GM12878 (cell line): ENCODE measurements around the gene MRTFB. TPM values are rescaled to one million over a fixed set of nuclear protein-coding genes. Genes with fewer than 3 reads are reported as not detected.

Experiments used
- ATF3 ChIP-seq: IDR thresholded peaks from 2 replicates; pipeline ENCODE4 v1.6.1; 2011; ENCODE audit warnings: low read depth, mild to moderate bottlenecking, low read length, moderate library complexity, borderline replicate concordance; ENCODE audit errors: extremely low read depth
- CUX1 ChIP-seq: IDR thresholded peaks from 2 replicates; pipeline ENCODE4 v1.6.1; 2012; ENCODE audit warnings: improper control_type of control experiment, low read depth, low read length; ENCODE audit not compliant: insufficient replicate concordance
- EP300 ChIP-seq, 2 experiments: fragments of 150-350 bp in 1 of 2; IDR thresholded peaks; 2 replicates each; pipeline ENCODE4 v1.6.1; 2011 to 2012; ENCODE audit warnings: low read depth in 2 of 2, low read length in 2 of 2, borderline replicate concordance in 1 of 2, improper control_type of control experiment in 1 of 2, inconsistent platforms in 1 of 2; ENCODE audit not compliant: control insufficient read depth in 1 of 2
- HDAC6 ChIP-seq: fragments of 200-600 bp; sonication (generic); IDR thresholded peaks from one replicate; pipeline ENCODE4 v1.8.0; 2017; ENCODE audit warnings: antibody characterized with exemption; ENCODE audit not compliant: unreplicated experiment
- IKZF1 ChIP-seq: fragments of 450-650 bp; conservative IDR thresholded peaks from 2 replicates; pipeline ENCODE4 v1.6.1; 2017; ENCODE audit warnings: antibody characterized with exemption, mild to moderate bottlenecking
- KAT2A ChIP-seq: conservative IDR thresholded peaks from 2 replicates; pipeline ENCODE4 v1.6.1; 2011; ENCODE audit warnings: low read depth, low read length; ENCODE audit not compliant: control insufficient read depth
- NR2C1 ChIP-seq: fragments of 450-650 bp; IDR thresholded peaks from 2 replicates; pipeline ENCODE4 v1.6.1; 2017; ENCODE audit warnings: antibody characterized with exemption, mild to moderate bottlenecking, moderate library complexity
- PML ChIP-seq: IDR thresholded peaks from 2 replicates; pipeline ENCODE4 v1.6.1; 2012; ENCODE audit warnings: low read length, inconsistent platforms
- RCOR1 ChIP-seq: conservative IDR thresholded peaks from 2 replicates; pipeline ENCODE4 v1.6.1; 2012; ENCODE audit warnings: low read depth, low read length, improper control_type of control experiment
- SIN3A ChIP-seq: IDR thresholded peaks from 2 replicates; pipeline ENCODE4 v1.6.1; 2012; ENCODE audit warnings: low read depth, low read length, improper control_type of control experiment
- STAT1 ChIP-seq: fragments of 450-650 bp; conservative IDR thresholded peaks from 2 replicates; pipeline ENCODE4 v1.6.1; 2014; ENCODE audit warnings: antibody characterized with exemption, mild to moderate bottlenecking
- USF1 ChIP-seq: IDR thresholded peaks from 2 replicates; pipeline ENCODE4 v1.6.1; 2011; ENCODE audit warnings: borderline replicate concordance, low read depth, mild to moderate bottlenecking, moderate library complexity, mixed read lengths, low read length; ENCODE audit not compliant: insufficient read depth; ENCODE audit errors: extremely low read length
- ZNF622 ChIP-seq: fragments of 450-650 bp; IDR thresholded peaks from 2 replicates; pipeline ENCODE4 v1.6.1; 2017; ENCODE audit warnings: mild to moderate bottlenecking, inconsistent platforms
- polyA plus RNA-seq, 11 experiments: library from polyadenylated mRNA; depleted of rRNA in 4 of 11; unstranded in 6 of 11; stranded (reverse) in 5 of 11; fragments of >200 nt; fragmentation: Nextera tagmentation in 4 of 11; fragmentation: Illumina TruSeq in 1 of 11; extraction: Ambion mirVana in 4 of 11; extraction: Trizol in 1 of 11; gene quantifications; 1 replicate in 1 of 11; 2 replicates in 10 of 11; pipeline versions ENCODE4 v1.2.1 to v1.2.3, GENCODE V29; 2011 to 2016; ENCODE audit warnings: inconsistent platforms in 2 of 11, missing spikeins in 2 of 11, low read depth in 1 of 11
- total RNA-seq, 4 experiments: library from RNA; depleted of rRNA in 3 of 4; stranded (reverse); fragments of >200 nt in 3 of 4; fragmentation: Illumina TruSeq in 1 of 4; extraction: Trizol in 1 of 4; gene quantifications; 2 replicates each; pipeline versions ENCODE4 v1.2.1 to v1.2.3, GENCODE V29; 2013 to 2021

The MRTFB gene
- total and polyA plus RNA-seq, 10 of the 15 experiments (the other 5 are each of a cell fraction or from before 2014, with no cell fraction given): 2.1 to 14.3 (median 8.0) TPM

GRCh38 chr16:14109077-14109775 is 38.1 kb downstream of the MRTFB start (continued):
- TF ChIP-seq CUX1: no peak
- no peak for TF ChIP-seq ZNF622
- no peak for TF ChIP-seq NR2C1
- no peak for TF ChIP-seq RCOR1
- no peak for TF ChIP-seq IKZF1
- no peak for TF ChIP-seq KAT2A
- no peak for TF ChIP-seq ATF3
- no peak for TF ChIP-seq SIN3A
- TF ChIP-seq PML: no peak
- no peak for TF ChIP-seq EP300 (IDR thresholded peaks at IDR 0.05; ENCODE audit: borderline replicate concordance in 1 of 2, control insufficient read depth in 1 of 2, low read depth in 2 of 2, low read length in 2 of 2)
- no peak for TF ChIP-seq STAT1
- no peak for TF ChIP-seq HDAC6
- TF ChIP-seq USF1: no peak
